HAP-1 (cell line): ENCODE measurements around the gene LRRN2.

Source experiments
- DNase-seq, 2 experiments: peaks; one replicate each; pipeline ENCODE4 v3.0.0-alpha.2; 2016 to 2020; ENCODE audit warnings: low spot score in 2 of 2
- H3K27me3 ChIP-seq: fragments of 250-450 bp; sonication (Bioruptor Pico); 2 replicates; pipeline ENCODE4 v1.5.1; 2020; ENCODE audit warnings: low read depth, mild to moderate bottlenecking, moderate library complexity
- H3K36me3 ChIP-seq: fragments of 250-450 bp; sonication (Bioruptor Pico); replicated peaks from 2 replicates; pipeline ENCODE4 v1.5.1; 2020; ENCODE audit warnings: mild to moderate bottlenecking
- H3K4me1 ChIP-seq: fragments of 250-450 bp; sonication (Bioruptor Pico); 2 replicates; pipeline ENCODE4 v1.5.1; 2020; ENCODE audit warnings: mild to moderate bottlenecking
- H3K4me3 ChIP-seq: fragments of 250-450 bp; sonication (Bioruptor Pico); 2 replicates; pipeline ENCODE4 v1.5.1; 2020; ENCODE audit warnings: mild to moderate bottlenecking, moderate library complexity
- H3K9me3 ChIP-seq: fragments of 250-450 bp; sonication (Bioruptor Pico); 2 replicates; pipeline ENCODE4 v1.5.1; 2020; ENCODE audit warnings: mild to moderate bottlenecking, moderate library complexity
- in situ Hi-C: fragments of 300-500 bp; cut with MboI; formaldehyde crosslinking; loops from 3 replicates; pipeline ENCODE4 v1.14.3; 2020; ENCODE audit warnings: low sequenced_read_pairs, inconsistent platforms, mixed read lengths

LRRN2 gene

DNA sequence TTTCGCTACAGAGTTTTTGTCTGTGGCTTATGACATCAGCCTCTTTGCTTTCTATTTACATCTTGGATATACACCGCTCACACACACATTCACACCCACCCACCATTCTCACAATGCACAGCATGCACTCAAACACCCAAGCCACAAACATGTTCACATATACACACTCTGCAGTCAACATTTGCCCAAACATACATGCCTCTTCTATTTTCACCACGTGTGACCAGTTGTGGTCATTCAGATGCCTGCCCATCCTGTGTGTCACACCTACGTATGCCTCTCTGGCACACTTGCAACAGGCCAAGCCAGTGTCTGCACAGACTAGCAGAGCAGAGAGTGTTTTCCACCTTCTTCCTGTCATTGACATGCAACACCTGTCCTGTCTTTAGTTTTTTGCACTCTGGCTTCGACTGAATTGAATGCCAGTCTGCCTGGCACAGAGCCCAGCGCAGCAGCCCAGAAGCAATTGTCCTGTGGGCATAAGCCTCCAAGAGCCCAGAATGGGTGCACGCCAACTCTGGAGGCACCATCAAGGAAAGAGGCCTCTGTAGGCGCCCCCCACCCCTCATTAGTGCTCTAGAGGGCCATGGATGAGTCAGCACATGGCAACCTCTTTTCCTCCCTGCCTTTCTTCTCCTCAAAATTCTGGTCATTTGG, 37.7 kb upstream of the LRRN2 start:
- H3K4me3 ChIP-seq, result no peak overlapping the region
- peaks cover 11% of the 10 kb centered on the region for H3K27me3 ChIP-seq
- no peaks in the 10 kb centered on the region for H3K9me3 ChIP-seq
- no peaks in the 10 kb centered on the region for H3K4me1 ChIP-seq
- no peaks in the 10 kb centered on the region for H3K36me3 ChIP-seq
- no peak for DNase-seq
- in situ Hi-C loops, result no loop called here

DNA sequence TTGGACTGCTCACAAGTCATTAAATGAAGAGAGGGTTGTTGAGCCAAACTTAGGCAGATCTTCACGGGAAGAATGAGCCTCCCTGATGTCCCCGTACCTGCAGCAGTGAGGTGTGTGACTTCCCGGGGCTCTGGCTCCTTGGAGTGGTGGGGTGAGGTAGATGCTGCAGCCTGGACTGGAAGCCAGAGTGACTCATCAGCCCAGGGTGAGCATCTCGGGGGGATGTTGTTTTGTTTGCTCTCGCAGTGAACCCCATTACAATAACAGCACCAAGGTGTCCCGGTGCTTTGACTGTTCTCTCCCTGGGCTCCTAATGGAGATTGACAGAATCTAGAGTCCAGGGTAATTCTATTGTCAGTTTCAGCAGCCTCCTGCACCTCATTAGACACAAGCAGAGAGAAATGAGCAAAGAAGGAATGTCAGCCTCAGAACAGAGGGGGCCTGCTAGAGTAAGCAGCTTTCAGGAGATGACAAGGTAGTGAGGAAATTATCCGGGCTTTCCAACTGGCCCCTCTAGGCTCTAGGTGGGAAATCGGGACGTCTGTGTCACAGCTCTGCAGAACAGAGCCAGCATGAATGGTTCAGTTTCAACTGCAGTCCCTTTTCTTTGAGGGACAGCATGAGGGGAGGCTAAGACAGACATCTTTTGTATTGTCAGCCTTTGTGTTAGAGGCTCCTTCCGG, 36.0 kb upstream of the LRRN2 start:
- DNase-seq, result no peak
- Histone ChIP-seq H3K27me3 (peaks cover 12% of the 10 kb centered on the region), H3K4me3 (no peak overlapping the region), H3K36me3 (no peaks in the 10 kb centered on the region), H3K9me3 (no peaks in the 10 kb centered on the region), H3K4me1 (no peaks in the 10 kb centered on the region)
- in situ Hi-C loops, result no loop called here

DNA sequence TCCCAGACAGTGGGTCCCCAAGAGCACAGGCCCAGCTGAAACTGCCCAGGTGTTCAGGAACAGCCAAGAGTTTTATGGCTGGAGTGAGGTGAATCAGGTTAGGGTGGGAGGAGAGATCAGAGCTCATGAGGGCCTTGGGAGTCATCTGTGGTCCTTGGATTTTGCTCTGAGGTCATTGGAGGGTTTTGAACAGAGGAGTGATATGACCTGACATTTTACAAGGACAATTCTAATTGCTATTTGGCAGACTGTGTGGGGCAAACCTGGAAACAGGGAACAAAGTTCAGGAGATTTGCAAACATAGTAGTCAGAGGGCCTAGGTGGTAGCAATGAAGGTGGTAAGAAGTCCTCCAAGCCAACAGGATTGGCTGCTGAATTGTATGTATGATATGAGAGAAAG, 31.1 kb upstream of the LRRN2 start:
- peaks cover 13% of the 10 kb centered on the region for H3K4me1 ChIP-seq
- in situ Hi-C loops, result no loop called here
- peaks cover 36% of the 10 kb centered on the region for H3K27me3 ChIP-seq

DNA sequence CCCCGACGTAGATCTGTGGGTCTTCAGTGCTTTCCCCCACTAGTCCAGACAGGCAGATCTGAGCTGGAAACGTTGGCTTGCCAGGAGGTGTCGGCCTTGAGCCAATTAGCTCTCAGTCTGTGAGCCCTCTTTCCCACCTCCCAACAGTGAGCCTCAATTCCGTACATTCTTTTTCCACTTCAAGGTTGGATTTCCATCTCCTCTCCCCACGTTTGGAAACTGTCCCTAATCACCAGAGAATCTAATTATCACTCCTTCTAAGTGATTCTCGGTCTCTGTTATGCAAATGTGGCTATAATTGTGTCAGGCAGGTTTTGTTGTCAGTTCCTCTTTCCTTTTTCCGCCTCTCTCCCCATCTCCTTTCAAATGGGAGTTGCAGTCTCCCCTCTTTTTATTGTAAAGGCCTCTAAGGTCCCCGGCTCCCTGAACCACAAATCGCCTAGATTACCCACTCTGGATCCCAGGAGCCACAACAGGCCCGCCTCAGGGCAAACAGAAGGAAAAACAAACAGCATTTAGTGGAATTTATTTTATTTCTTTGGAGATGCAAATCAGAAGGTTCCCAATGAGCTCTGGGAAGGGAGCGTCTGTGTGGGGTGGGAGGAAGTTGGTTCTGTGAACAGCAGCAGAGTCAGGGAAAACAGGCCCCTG, 29.4 kb upstream of the LRRN2 start:
- peak; percentile 82 to 83 for DNase-seq
- Histone ChIP-seq H3K4me3 (no peak overlapping the region), H3K27me3 (peaks cover 39% of the 10 kb centered on the region), H3K36me3 (no peaks in the 10 kb centered on the region), H3K4me1 (peaks cover 17% of the 10 kb centered on the region), H3K9me3 (no peaks in the 10 kb centered on the region)
- in situ Hi-C loops, result no loop called here

More for the DNA sequence above, 31.1 kb upstream of the LRRN2 start:
- no peak for DNase-seq
- Histone ChIP-seq H3K4me3 (no peak overlapping the region), H3K9me3 (no peaks in the 10 kb centered on the region), H3K36me3 (no peaks in the 10 kb centered on the region)

DNA sequence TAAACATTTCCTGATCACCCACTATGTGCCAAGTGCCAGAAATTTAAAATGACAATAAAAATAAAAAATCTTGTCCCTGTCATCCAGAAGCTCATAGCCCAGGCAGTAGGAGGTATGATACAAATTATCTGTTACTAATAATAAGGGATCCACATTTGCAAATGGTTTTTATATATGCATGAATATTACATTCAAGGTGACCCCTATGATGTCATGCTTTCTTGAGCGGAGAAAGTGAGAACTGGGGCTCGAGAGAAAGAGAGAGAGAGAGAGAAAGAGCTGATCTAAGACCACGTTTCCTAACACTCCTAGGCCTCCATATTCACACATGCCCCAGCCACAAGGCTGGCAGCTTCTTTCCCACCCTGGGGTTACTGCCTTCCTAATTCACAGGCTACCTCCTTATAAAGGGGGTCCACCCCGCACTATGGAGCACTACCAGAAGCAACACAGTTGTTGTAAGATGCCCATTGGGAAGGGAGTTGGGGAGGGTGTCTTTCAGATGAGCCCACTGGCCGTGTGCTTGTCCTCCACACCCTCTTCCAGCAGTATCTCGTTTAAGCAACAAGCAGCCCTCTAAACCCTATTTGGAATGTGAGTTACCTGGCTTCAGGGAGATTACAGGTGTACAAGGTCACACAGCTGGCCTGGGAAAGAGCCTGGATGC, 28.8 kb upstream of the LRRN2 start:
- Histone ChIP-seq H3K9me3 (no peaks in the 10 kb centered on the region), H3K27me3 (peaks cover 39% of the 10 kb centered on the region), H3K36me3 (no peaks in the 10 kb centered on the region), H3K4me3 (no peak overlapping the region), H3K4me1 (peaks cover 17% of the 10 kb centered on the region)
- in situ Hi-C loops, result no loop called here
- no peak for DNase-seq

DNA sequence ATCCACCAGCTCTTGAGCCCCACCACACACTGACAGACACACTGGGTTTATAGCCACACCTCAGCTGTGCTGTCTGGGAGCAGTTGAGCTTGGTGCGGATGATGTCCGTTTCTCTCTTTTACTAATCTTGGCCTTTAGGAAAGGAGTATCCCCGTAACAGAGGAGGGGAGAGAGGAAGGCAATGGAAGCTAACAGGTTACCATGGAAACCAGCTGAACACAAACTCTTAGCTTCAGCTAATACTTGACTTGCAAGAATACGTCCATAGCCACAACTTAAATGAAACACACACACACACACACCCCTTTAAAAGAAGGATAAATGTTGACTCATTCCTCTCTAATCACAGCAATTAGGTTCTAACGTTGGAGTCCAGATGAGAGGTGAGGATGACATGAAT, 28.0 kb upstream of the LRRN2 start:
- H3K4me3 ChIP-seq, result no peak overlapping the region
- H3K27me3 ChIP-seq, result peaks cover 31% of the 10 kb centered on the region

DNA sequence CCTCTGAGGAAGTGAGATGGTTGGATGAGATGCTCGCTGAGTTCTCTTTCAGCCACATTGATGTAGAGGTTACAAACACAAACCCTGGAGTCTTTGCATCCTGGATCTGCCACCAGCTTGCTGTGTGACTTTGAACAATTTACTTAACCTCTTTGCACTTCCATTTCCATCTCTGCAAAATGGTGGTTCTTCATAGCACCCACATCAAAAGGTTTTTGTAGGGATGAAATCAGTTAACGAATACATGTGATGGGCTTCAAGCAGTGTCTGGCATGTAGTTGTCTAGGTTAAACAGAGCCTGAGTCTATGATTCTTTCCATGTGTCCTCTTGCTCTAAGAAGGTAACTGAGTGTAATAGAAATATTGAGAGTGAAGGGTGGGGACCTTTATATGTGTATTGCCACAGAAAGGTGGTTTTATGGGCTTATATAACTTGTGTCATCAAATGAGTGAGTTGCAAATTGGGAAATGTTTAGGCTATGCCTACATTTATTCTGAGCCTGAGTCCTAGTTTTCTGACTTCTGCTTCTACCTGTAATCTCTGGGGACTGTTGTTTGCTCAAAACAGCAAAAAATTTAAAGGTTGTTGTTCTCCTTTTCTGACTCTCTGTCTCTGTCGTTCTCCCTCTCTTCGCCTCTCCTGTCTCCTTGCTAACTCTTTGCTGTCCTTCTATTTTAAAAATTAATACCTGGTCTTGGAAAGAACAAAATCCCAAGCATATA, 27.3 kb upstream of the LRRN2 start:
- in situ Hi-C loops, result no loop called here
- no peak overlapping the region for H3K4me3 ChIP-seq
- peaks cover 27% of the 10 kb centered on the region for H3K27me3 ChIP-seq
- H3K36me3 ChIP-seq, result no peaks in the 10 kb centered on the region
- H3K9me3 ChIP-seq, result no peaks in the 10 kb centered on the region
- H3K4me1 ChIP-seq, result peaks cover 17% of the 10 kb centered on the region
- no peak for DNase-seq

More for the DNA sequence above, 28.0 kb upstream of the LRRN2 start:
- H3K9me3 ChIP-seq, result no peaks in the 10 kb centered on the region
- no peak for DNase-seq
- in situ Hi-C loops, result no loop called here
- no peaks in the 10 kb centered on the region for H3K36me3 ChIP-seq
- H3K4me1 ChIP-seq, result peaks cover 17% of the 10 kb centered on the region

DNA sequence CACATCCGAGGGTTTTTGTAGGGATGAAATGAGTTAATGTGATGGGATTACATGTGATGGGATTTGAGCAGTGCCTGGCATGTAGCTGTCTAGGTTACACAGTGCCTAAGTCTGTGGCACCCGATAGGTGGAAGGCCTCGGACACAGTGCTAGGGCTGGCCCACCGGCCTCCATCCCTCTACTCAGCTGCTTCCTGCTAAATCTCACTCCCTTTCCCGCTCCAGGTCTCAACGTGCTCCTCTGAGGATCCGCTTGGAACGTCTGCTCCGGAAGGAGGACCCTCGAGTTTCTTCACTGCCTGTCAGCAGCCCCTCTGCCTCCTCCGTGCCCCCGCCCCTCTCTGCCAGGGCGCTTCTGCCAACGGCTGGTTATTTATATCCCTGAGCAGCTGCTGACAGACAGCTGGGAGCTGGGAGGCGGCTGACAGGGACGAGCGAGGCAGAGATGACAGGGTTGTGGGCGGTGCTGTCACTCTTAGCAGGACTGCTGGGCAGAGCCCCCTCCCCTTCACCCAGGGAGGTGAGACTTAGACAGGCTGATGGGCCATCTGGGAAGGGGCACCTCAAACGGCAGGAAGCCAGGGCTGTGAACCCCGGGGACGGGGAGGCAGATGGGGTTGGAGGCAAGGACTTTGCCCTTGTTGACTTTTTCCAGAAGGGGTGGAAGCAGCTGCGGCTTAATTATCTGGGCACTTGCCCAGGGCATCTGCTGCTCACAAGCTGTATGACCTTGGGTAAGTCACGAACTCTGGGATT, 26.6 kb upstream of the LRRN2 start:
- Histone ChIP-seq H3K27me3 (peaks cover 27% of the 10 kb centered on the region), H3K36me3 (no peaks in the 10 kb centered on the region), H3K4me3 (no peak overlapping the region), H3K9me3 (no peaks in the 10 kb centered on the region), H3K4me1 (peaks cover 17% of the 10 kb centered on the region)
- in situ Hi-C loops, result no loop called here
- no peak for DNase-seq

DNA sequence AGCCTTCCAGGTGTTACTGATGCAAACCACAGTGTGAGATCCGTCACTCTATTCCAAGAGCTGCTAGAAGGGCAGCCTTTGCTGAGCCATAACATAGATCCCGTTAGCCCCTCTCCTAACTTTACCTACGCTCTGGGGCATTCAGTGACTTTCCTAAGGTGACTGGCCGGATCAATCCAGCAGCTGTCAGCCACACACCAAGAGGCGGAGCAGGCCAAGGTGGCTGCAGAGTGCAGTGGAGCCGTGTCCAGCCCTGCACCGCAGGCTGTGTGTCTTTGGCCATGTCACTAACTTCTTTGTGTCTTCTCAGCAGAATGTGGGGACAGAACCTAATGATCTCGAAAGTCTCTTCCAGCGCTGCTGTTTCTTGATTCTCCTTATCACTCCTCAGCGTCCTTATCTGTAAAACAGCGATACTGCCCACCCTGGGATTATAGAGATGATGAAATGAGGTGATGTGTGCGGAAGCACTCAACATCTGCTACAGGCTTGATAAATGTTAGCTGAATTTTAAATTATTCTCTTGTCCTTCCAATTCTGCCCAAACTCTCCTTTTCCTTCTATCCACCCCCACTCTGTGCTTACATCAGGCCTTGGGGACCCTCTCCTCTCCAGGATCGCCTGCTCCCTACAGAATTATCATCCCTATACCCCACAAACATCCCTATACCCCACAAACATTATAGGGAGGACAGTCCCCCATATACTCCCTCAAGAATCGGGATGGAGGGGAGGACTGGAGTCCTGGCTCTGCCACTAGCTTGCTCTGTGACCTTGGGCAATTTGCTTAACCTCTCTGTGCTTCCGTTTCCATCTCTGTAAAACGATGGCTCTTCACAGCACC, 25.8 kb upstream of the LRRN2 start:
- in situ Hi-C loops, result no loop called here
- Histone ChIP-seq H3K27me3 (peaks cover 32% of the 10 kb centered on the region), H3K36me3 (no peaks in the 10 kb centered on the region), H3K4me1 (peaks cover 17% of the 10 kb centered on the region), H3K4me3 (no peak overlapping the region), H3K9me3 (no peaks in the 10 kb centered on the region)
- DNase-seq, result no peak

DNA sequence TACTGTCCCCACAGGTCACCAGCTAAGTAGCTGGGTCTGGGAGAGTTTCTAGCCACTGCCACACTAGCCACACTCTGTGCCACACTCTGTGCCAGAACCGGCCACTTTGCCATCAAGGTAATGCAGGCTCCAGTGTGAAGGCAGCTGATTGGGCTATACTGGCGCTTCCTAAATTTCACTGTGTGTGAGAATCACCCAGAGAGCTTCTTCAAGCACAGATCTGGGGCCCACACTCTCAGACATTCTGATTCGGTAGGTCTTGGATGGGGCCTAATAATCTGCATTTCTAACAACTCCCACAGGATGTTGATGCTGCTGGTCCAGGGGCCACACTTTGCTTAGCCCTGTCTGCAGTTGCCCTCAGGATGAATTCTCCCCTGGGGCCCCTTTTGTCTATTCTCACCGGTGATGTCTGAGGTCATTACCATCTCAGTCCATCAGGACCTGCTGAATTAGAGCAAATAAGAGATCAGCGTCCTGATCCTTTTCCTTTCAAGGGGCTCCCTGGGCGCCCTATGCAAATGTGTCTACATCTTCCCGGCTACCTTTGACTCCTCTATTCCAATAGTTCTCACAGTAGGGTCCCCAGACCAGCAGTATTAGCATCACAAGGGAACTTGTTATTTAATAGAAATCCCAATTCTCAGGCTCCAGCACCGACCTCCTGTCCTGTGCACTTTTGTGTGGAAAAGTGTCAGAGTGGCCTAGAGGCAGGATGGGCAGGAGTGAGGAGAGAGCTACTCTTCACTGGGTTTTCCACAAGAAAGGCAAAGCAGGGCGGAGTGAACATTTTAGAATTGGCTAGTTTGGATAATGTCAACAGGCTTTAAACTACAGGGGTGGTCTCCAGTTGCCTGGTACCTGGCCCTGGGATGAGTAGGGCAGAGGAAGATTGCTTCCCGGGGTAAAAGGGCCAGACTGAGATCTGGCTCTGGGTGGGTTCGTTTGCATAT, 24.7 kb upstream of the LRRN2 start:
- H3K27me3 ChIP-seq, result peaks cover 32% of the 10 kb centered on the region
- DNase-seq, result peak in 1 of 2 experiments; percentile 12
- H3K4me3 ChIP-seq, result no peak overlapping the region
- H3K36me3 ChIP-seq, result no peaks in the 10 kb centered on the region
- H3K9me3 ChIP-seq, result no peaks in the 10 kb centered on the region
- peaks cover 11% of the 10 kb centered on the region for H3K4me1 ChIP-seq
- in situ Hi-C loops, result no loop called here

DNA sequence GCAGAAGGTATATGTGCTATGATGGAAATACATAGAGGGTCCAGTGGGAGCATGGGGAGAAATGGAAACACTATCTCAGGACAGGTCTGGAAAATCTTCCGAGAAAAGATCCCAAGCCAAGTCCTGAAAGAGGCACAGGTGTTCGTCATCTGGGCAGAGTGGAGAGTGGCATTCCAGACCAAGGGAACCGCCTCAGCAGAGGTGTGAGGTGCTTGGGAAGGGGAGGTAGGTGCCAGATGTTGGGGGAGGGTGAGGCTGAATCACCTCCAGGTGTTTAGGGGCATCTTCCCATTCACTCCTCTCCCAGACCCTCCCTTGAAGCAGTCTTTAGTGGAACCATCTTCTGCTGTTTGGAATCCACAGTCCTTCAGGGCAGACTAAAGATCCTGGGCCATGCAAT, 23.5 kb upstream of the LRRN2 start:
- in situ Hi-C loops, result no loop called here
- no peak for DNase-seq
- Histone ChIP-seq H3K27me3 (peaks cover 31% of the 10 kb centered on the region), H3K4me3 (no peak overlapping the region), H3K4me1 (peaks cover 4% of the 10 kb centered on the region; the same call in 1 of the 2 replicates), H3K9me3 (no peaks in the 10 kb centered on the region), H3K36me3 (no peaks in the 10 kb centered on the region)
